Measurements from ENCODE around the gene SCYL1.

SCYL1 gene

DNA sequence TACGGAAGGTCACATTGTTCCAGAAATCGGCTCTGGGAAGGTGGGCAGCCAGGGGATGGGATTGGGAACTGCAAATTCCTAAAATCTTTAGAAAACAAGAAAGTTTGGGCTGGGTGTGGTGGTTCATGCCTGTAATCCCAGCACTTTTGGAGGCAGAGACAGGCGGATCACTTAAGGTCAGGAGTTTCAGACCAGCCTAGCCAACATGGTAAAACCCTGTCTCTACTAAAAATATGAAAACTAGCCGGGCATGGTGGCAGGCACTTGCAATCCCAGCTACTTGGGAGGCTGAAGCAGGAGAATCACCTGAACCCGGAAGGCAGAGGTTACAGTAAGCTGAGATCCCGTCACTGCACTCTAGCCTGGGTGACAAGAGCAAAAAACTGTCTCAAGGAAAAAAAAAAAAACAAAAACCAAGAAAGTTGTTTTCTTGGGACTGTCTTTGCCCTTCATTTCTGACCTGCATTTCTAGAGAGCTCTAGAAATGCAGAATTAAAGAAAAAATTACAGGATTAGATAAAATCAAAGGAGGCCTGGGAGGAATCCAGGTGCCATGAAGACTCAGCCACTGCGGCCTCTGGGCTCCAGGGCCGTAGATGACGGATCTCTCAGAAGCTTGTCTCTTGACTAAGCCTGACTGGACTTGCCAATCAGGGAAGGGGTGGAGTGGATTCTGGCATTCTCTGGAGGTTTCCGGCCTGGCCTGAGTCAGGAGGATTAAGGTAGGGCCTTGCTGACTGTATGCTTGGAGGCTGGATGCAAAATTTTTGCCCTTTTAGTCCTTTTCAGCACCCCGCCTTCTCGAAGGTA, 31.3 kb upstream of the SCYL1 start:
- DNase-seq (ENCODE audit: low read depth in 4 of 4, low spot score in 1 of 4), result no peak

DNA sequence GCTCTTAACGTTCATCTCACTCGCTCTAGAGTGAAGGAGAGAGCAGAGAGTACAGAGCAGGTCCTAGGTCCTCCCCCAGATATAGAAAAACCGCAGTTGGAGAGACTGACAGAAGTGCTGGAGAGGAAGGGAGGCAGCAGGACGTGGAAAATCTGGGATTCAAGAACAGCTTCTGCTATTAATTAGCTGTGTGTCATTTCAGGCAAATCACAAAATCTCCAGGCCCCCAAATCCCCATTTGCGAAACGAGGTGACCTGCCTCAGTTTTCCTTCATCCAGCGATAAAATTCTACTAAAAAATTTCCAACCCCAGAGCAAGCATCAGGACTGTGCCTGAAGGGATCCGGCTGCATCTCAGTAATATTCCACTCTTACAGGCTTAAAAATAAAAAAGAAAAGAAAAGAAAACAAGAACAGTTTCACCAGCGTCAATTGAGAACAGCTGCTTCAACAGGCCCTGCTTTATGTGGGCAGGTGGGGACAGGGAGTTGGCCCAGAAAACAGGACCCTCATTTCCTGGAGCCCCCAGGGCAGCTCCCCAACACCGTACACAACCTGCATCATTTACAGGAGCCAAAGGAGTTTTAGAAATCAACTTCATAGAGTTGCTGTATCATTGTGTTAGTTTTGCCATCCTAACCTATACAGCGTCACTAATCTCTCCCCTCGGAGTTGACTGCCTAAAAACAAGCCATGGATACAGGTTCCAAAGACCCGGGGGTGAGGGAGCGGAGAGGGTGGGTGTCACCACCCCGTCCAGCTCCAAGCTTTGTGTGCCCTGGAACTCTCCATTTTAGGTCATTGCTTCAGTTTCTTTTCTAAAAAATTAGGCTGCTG, 28.4 kb upstream of the SCYL1 start:
- no peak for DNase-seq (ENCODE audit: low read depth in 4 of 4, low spot score in 1 of 4)

DNA sequence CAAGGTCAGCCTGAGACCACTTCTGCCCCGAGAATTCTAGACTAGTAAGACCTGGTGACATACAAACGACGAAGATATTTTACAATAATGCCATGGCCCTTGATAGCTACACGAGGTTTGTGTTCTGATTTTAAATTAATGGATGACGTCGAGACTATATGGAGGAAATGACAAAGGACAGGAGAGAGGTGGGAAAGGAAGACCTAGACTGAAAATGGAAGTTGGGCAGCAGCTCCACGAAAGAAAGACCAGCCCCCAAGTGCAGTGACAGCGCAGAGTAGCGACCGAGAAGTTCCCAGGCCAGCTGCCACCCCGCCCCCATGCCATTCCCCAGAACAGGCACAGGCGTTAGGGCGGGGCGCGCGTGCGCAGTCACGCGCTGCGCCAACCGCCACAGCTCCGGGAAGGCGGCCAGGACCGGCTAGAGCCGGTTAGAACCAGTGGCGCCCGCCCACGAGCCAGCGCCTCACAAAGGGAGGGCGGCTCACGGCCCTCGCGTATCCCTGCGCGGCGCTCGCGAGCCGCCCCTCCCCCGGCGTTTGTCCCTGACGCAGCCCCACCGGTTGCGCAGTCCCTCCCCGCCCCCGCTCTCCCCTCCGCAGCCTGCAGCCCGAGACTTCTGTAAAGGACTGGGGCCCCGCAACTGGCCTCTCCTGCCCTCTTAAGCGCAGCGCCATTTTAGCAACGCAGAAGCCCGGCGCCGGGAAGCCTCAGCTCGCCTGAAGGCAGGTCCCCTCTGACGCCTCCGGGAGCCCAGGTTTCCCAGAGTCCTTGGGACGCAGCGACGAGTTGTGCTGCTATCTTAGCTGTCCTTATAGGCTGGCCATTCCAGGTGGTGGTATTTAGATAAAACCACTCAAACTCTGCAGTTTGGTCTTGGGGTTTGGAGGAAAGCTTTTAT, 27.5 kb upstream of the SCYL1 start:
- peak; percentile 95 to 99 (median 96) for DNase-seq (ENCODE audit: low read depth in 4 of 4, low spot score in 1 of 4)

DNA sequence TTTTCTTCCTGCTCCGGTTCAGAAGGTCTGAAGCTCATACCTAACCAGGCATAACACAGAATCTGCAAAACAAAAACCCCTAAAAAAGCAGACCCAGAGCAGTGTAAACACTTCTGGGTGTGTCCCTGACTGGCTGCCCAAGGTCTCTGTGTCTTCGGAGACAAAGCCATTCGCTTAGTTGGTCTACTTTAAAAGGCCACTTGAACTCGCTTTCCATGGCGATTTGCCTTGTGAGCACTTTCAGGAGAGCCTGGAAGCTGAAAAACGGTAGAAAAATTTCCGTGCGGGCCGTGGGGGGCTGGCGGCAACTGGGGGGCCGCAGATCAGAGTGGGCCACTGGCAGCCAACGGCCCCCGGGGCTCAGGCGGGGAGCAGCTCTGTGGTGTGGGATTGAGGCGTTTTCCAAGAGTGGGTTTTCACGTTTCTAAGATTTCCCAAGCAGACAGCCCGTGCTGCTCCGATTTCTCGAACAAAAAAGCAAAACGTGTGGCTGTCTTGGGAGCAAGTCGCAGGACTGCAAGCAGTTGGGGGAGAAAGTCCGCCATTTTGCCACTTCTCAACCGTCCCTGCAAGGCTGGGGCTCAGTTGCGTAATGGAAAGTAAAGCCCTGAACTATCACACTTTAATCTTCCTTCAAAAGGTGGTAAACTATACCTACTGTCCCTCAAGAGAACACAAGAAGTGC, 26.7 kb upstream of the SCYL1 start:
- DNase-seq (ENCODE audit: low read depth in 4 of 4, low spot score in 1 of 4), result no peak

DNA sequence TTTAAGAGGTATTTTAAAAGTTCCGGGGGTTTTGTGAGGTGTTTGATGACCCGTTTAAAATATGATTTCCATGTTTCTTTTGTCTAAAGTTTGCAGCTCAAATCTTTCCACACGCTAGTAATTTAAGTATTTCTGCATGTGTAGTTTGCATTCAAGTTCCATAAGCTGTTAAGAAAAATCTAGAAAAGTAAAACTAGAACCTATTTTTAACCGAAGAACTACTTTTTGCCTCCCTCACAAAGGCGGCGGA, 26.2 kb upstream of the SCYL1 start:
- DNase-seq (ENCODE audit: low read depth in 4 of 4, low spot score in 1 of 4), result no peak

DNA sequence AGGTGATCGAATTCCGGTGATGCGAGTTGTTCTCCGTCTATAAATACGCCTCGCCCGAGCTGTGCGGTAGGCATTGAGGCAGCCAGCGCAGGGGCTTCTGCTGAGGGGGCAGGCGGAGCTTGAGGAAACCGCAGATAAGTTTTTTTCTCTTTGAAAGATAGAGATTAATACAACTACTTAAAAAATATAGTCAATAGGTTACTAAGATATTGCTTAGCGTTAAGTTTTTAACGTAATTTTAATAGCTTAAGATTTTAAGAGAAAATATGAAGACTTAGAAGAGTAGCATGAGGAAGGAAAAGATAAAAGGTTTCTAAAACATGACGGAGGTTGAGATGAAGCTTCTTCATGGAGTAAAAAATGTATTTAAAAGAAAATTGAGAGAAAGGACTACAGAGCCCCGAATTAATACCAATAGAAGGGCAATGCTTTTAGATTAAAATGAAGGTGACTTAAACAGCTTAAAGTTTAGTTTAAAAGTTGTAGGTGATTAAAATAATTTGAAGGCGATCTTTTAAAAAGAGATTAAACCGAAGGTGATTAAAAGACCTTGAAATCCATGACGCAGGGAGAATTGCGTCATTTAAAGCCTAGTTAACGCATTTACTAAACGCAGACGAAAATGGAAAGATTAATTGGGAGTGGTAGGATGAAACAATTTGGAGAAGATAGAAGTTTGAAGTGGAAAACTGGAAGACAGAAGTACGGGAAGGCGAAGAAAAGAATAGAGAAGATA, 25.7 kb upstream of the SCYL1 start, which contains the start of gene MALAT1:
MALAT1 (plus strand) TSS at position 69 of the 736 bp plus-strand sequence.
- DNase-seq (ENCODE audit: low read depth in 4 of 4, low spot score in 1 of 4), result peak; percentile 86 to 89 (median 88)

- no peak for DNase-seq (ENCODE audit: low read depth in 4 of 4, low spot score in 1 of 4)
These were observed 25.0 kb upstream of the SCYL1 start for GRCh38 chr11:65499713-65500386.

GRCh38 chr11:65500387-65501185, 24.3 kb upstream of the SCYL1 start:
- no peak for DNase-seq (ENCODE audit: low read depth in 4 of 4, low spot score in 1 of 4)

DNA sequence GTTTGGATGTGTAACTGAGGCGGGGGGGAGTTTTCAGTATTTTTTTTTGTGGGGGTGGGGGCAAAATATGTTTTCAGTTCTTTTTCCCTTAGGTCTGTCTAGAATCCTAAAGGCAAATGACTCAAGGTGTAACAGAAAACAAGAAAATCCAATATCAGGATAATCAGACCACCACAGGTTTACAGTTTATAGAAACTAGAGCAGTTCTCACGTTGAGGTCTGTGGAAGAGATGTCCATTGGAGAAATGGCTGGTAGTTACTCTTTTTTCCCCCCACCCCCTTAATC, 23.8 kb upstream of the SCYL1 start:
- no peak for DNase-seq (ENCODE audit: low read depth in 4 of 4, low spot score in 1 of 4)

DNA sequence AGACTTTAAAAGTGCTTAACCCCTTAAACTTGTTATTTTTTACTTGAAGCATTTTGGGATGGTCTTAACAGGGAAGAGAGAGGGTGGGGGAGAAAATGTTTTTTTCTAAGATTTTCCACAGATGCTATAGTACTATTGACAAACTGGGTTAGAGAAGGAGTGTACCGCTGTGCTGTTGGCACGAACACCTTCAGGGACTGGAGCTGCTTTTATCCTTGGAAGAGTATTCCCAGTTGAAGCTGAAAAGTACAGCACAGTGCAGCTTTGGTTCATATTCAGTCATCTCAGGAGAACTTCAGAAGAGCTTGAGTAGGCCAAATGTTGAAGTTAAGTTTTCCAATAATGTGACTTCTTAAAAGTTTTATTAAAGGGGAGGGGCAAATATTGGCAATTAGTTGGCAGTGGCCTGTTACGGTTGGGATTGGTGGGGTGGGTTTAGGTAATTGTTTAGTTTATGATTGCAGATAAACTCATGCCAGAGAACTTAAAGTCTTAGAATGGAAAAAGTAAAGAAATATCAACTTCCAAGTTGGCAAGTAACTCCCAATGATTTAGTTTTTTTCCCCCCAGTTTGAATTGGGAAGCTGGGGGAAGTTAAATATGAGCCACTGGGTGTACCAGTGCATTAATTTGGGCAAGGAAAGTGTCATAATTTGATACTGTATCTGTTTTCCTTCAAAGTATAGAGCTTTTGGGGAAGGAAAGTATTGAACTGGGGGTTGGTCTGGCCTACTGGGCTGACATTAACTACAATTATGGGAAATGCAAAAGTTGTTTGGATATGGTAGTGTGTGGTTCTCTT, 23.2 kb upstream of the SCYL1 start:
- DNase-seq (ENCODE audit: low read depth in 4 of 4, low spot score in 1 of 4), result no peak

- no peak for DNase-seq (ENCODE audit: low read depth in 4 of 4, low spot score in 1 of 4)
These were observed 22.7 kb upstream of the SCYL1 start for GRCh38 chr11:65502274-65502554.

DNA sequence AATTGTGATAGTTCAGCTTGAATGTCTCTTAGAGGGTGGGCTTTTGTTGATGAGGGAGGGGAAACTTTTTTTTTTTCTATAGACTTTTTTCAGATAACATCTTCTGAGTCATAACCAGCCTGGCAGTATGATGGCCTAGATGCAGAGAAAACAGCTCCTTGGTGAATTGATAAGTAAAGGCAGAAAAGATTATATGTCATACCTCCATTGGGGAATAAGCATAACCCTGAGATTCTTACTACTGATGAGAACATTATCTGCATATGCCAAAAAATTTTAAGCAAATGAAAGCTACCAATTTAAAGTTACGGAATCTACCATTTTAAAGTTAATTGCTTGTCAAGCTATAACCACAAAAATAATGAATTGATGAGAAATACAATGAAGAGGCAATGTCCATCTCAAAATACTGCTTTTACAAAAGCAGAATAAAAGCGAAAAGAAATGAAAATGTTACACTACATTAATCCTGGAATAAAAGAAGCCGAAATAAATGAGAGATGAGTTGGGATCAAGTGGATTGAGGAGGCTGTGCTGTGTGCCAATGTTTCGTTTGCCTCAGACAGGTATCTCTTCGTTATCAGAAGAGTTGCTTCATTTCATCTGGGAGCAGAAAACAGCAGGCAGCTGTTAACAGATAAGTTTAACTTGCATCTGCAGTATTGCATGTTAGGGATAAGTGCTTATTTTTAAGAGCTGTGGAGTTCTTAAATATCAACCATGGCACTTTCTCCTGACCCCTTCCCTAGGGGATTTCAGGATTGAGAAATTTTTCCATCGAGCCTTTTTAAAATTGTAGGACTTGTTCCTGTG, 22.1 kb upstream of the SCYL1 start:
- DNase-seq (ENCODE audit: low read depth in 4 of 4, low spot score in 1 of 4), result no peak

- DNase-seq (ENCODE audit: low read depth in 4 of 4, low spot score in 1 of 4), result no peak
These were observed 21.4 kb upstream of the SCYL1 start for GRCh38 chr11:65503368-65503948.

GRCh38 chr11:65503949-65504673, 20.8 kb upstream of the SCYL1 start:
- DNase-seq (ENCODE audit: low read depth in 4 of 4, low spot score in 1 of 4), result no peak

- no peak for DNase-seq (ENCODE audit: low read depth in 4 of 4, low spot score in 1 of 4)
These were observed 20.0 kb upstream of the SCYL1 start for GRCh38 chr11:65504674-65505465.
